ENCODE measurements around the gene FAF1. TPM values are rescaled to one million over a fixed set of nuclear protein-coding genes. Genes with fewer than 3 reads are reported as not detected.
"Not testable (repeated sequence)": the region's sequence is repeated elsewhere in the genome, so short reads cannot be mapped to it uniquely, and the experiment has no call there.

FAF1 gene
- total RNA-seq, 1 experiment from 2014 or later, result 148 TPM

DNA sequence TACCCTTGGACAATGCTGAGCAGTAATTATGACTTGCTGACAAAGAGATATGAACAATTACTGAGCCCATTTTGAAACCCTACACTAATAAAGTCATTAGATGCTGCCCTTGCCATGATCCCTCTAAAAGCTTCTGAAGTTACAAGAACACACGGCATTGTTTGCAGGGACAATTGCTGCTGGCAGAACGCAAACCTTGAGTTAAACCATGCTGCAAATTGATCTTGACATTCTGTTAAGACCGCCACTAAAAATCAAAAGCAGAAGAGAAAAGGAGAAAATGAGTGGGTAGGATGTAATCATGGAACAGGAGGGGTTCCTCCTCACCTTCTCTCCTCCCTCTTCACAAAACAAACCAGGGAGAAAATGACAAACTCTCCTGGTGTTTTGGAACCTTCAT lies 400.6 kb downstream of the FAF1 start:
- no peak for DNase-seq (ENCODE audit: low read depth)

DNA sequence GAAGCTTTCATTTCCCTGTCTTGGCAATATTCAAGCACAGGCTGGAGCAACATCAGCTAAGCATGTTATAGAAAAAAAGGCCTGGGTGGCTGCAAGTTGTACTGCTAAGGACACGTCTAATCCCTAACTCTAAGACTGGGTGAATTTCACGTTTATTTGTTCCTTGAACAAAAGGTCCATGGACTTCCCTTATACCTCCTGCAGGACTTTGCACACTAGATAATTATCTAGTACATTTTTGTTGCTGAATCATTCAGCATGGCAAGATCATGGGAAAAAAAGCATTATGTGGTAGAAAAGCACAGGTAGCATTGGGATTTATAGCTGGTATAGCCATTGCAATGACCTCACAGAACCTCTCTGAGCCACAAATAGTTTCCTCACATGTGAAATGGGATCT lies 406.1 kb downstream of the FAF1 start:
- DNase-seq (ENCODE audit: low read depth), result no peak

- no peak for DNase-seq (ENCODE audit: low read depth)
Measured at GRCh38 chr1:50548243-50548642, 411.8 kb downstream of the FAF1 start.

DNA sequence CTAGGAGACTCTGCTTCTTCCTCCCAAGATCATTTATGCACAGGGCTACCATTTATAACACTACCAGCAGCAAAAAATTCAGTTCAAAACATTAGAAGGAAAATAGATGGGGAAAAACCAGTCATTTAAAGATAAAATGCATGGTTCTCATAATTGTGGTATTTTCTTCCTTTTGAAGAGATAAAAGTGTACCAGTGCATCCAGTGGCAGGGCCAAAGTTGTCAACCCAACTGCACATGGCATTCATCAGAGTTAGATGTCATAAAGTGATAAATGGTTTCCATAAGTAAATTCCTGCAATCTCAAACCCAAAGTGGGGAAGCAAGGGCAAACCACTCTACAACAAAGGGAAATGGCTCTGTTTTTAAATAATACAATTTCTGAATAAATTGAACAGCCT lies 417.7 kb downstream of the FAF1 start:
- DNase-seq (ENCODE audit: low read depth), result no peak

DNA sequence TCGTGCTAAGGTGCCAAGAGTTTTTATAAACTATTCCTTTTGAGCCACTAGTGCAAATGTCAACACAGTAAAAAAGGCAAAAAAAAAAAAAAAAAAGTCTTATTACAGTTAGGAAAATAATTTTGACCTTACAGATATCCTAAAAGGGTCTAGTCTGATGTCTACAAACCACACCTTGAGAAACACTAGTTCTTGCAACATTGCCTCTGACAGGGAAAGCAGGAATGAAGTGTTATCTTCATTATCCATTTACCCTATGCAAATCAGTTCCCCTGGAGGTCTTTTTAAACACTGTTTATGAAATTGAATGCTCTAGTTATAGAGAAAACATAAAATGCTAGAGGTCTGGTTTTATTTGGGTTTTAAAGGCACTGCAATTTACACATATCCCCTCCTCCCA lies 421.6 kb downstream of the FAF1 start:
- no peak for DNase-seq (ENCODE audit: low read depth)

GRCh38 chr1:50531601-50532000 lies 428.5 kb downstream of the FAF1 start:
- DNase-seq (ENCODE audit: low read depth), result no peak

GRCh38 chr1:50531027-50531426 lies 429.0 kb downstream of the FAF1 start:
- no peak for DNase-seq (ENCODE audit: low read depth)

GRCh38 chr1:50529510-50529909 lies 430.6 kb downstream of the FAF1 start:
- DNase-seq (ENCODE audit: low read depth), result no peak

- not testable (repeated sequence) for DNase-seq (ENCODE audit: low read depth)
Measured at GRCh38 chr1:50527987-50528320, 432.1 kb downstream of the FAF1 start.

GRCh38 chr1:50527249-50527986 lies 432.6 kb downstream of the FAF1 start:
- DNase-seq (ENCODE audit: low read depth), result no peak

GRCh38 chr1:50526431-50526830 lies 433.6 kb downstream of the FAF1 start:
- DNase-seq (ENCODE audit: low read depth), result no peak

- DNase-seq (ENCODE audit: low read depth), result no peak
Measured at GRCh38 chr1:50523548-50523947, 436.5 kb downstream of the FAF1 start.

DNA sequence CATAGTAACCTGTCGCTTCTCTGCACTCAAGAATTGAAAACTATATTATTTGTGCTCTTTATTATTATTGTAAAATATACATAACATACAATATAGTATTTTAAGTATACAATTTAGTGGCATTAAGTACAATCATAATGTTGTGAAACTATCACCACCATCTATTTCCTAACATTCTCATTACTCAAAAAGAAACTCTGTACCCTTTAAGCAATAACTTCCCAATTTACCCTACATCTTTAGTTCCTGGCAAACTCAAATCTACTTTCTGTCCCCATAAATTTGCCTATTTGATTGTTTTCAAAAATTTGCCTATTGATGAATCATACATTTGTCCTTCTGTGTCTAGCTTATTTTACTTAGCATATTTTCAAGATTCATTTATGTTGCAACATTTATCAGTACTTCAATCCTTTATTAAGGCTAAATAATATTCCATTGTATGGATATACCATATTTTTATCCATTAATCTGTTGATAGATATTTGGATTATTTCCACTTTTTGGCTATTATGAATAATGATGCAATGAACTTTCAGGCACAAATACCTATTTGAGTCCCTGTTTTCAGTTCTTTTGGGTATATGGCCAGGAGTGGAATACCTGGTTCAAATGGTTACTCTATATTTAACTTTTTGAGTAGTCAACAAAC lies 437.2 kb downstream of the FAF1 start:
- no peak for DNase-seq (ENCODE audit: low read depth)

DNA sequence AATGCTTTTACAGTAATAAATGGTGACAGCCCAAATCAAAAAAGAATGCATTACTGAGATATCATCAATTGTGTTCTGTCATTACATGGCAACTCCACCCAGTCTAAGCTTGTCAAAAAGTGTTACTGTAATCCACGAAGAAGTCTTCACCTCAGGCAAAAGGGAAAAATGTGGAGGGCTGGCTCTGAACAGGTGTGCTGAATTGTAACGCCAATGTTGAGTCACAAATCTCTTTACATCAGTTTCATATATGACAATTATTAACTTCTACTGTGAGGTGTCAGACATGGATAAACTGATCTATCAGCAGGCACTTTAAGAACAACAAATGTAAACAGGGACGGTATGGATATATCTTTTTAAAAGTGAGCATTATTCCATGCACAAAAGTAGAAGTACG lies 438.4 kb downstream of the FAF1 start:
- DNase-seq (ENCODE audit: low read depth), result no peak

GRCh38 chr1:50517488-50517887 lies 442.6 kb downstream of the FAF1 start:
- no peak for DNase-seq (ENCODE audit: low read depth)

DNA sequence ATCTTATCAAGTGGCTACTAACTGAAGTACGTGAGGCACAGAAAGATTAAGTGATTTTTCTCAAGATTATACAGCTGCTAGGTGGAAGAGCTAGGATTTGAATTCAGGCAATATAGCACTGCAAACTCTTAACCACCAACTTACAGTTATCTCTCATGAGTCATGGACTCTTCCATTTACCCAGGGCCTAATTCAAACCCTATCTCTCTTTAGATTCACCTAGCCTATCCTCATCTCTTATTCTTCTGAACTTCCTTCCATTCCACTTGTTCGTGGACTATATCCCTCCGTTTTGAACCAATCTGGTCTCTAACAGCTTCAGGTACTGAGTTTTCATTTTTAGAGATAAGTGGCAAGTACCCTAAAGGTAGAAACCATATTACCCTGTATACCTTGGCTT lies 444.0 kb downstream of the FAF1 start:
- no peak for DNase-seq (ENCODE audit: low read depth)

DNA sequence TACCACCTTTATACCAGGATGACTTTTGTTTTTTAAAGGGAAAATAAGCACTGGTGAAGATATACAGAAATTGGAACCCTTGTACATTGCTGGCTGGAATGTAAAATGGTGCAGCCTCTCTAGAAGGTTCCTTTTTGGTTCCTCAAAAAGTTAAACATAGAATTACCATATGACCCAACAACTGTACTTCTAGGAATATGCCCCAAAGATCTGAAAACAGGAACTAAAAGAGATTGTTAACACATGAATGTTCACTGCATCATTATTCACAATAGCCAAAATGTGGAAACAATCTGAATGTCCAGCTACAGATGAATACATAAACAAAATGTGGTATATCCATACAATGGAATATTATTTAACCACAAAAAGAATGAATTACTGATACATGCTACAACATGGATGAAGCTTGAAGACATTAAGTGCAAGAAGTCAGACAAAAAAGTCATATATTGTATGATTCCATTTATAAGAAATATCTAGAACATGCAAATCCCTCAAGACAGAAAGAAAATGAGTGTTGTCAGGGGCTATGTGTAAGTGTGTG lies 452.0 kb downstream of the FAF1 start:
- no peak for DNase-seq (ENCODE audit: low read depth)

GRCh38 chr1:50505427-50505826 lies 454.6 kb downstream of the FAF1 start:
- no peak for DNase-seq (ENCODE audit: low read depth)

DNA sequence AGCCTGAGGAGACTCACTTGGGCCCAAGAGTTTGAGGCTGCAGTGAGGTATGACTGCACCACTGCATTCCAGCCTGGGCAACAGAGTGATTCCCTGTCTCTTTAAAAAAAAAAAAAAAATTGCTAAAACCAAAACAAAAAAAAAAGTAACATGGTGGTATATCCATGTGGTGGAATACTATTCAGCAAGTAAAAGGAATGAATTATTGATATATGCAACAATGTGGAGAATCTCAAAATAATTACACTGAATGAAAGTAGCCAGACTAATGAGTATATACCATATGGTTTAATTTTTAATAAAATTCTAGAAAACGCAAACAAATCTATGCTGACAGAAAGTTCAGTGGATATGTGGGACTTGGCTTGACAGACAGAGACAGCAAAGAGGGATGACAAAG lies 456.6 kb downstream of the FAF1 start:
- DNase-seq (ENCODE audit: low read depth), result no peak

GRCh38 chr1:50502147-50502546 lies 457.9 kb downstream of the FAF1 start:
- no peak for DNase-seq (ENCODE audit: low read depth)

GRCh38 chr1:50497007-50497406 lies 463.1 kb downstream of the FAF1 start:
- DNase-seq (ENCODE audit: low read depth), result no peak

- DNase-seq (ENCODE audit: low read depth), result no peak
Measured at GRCh38 chr1:50493710-50494109, 466.4 kb downstream of the FAF1 start.

GRCh38 chr1:50492142-50492541 lies 467.9 kb downstream of the FAF1 start:
- DNase-seq (ENCODE audit: low read depth), result no peak

GRCh38 chr1:50491142-50491541 lies 468.9 kb downstream of the FAF1 start:
- DNase-seq (ENCODE audit: low read depth), result no peak
